Colonic mucosa (tissue), 4 donors: ENCODE measurements around the gene NSMF. TPM values are rescaled to one million over a fixed set of nuclear protein-coding genes. Genes with fewer than 3 reads are reported as not detected.
A peak's percentile ranks its signal among the peaks of the same experiment; 100 is the strongest.

ENCODE experiments used
- DNase-seq: peaks from one replicate; pipeline ENCODE4 v3.0.0-alpha.2; 2020
- H3K27ac ChIP-seq: fragments of 200-600 bp; one replicate; pipeline ENCODE4 v1.8.0; 2021
- H3K27me3 ChIP-seq: fragments of 200-600 bp; one replicate; pipeline ENCODE4 v1.8.0; 2021
- H3K36me3 ChIP-seq: fragments of 200-600 bp; one replicate; pipeline ENCODE4 v1.8.0; 2021
- H3K4me1 ChIP-seq: fragments of 200-600 bp; one replicate; pipeline ENCODE4 v1.8.0; 2021; ENCODE audit warnings: mild to moderate bottlenecking
- H3K4me3 ChIP-seq: fragments of 200-600 bp; one replicate; pipeline ENCODE4 v1.8.0; 2021
- H3K9ac ChIP-seq, 2 donors: one replicate each; pipeline ENCODE4 v1.7.0; 2013; ENCODE audit warnings: control low read depth in 2 of 2, low read depth in 2 of 2, low read length in 2 of 2
- H3K9me3 ChIP-seq: fragments of 200-600 bp; one replicate; pipeline ENCODE4 v1.8.0; 2021
- CTCF ChIP-seq: fragments of 200-600 bp; IDR thresholded peaks from one replicate; pipeline ENCODE4 v1.8.0; 2022; ENCODE audit warnings: antibody characterized with exemption, mild to moderate bottlenecking
- intact Hi-C: fragments of 100-400 bp; cut with DNase I; formaldehyde crosslinking; loops from one replicate; pipeline ENCODE4 v1.14.1; 2022
- total RNA-seq, 2 donors: library from RNA; stranded (reverse); fragmentation: NEBNext Ultra II Directional in 1 of 2; extraction: Animal tissue kit (Norgen Biotek cat#: 25700) in 1 of 2; gene quantifications; one replicate each; pipeline ENCODE4 v1.2.1, GENCODE V29; 2021
- donor health status: healthy.
- donor health status: DM: no; HTN: no; CAD: no.
- donor health status: DM: no; HTN: no; CAD: no.

NSMF gene
- total RNA-seq, 2 donors from 2014 or later, result 33.7 to 47.8 TPM

DNA sequence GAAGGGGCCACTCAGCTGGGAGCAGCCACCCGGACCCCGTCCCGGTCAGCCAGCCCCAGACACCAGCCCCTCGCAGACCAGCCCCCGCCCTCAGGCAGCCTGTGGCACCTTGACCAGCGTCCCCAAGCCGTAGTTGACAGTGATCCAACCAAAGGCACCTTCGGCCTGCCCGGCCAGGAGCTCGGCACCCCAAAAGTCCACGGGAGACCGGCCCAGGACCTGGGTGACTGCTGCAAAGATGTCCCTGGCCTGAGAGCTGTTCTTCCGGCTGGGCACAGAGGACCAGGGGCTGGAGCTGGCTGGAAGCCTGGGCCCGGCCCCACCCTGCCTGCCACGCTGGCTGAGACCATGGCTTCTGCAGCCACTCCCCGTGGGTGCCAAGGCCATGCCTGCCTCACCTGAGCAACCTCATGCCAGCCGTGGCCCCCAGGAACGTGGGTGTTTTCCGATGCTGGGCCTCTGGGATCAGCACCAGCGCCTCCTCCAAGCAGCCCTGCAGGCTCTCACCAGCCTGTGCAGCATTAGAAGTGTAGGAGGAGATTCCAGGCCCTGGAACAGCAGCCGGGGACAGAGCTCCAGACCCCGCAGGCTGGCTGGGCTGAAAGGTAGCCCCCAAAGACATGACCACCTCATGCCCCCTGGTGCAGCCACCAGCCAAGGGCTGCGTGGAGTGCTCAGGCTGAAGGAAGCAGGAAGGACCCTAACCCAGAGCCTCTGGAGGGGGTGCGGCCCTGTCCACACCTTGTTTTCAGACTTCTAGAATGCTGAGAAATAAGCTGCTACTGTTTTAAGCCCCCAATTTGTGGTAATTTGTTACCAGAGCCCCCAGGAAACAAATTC is 22.2 kb downstream of the NSMF start:
- peak; percentile 68 for DNase-seq
- no peaks in the 10 kb centered on the region for H3K27me3 ChIP-seq
- intact Hi-C loops, result no loop called here
- H3K9ac ChIP-seq, result peak overlapping the region; percentile 60 to 63
- peak overlapping the region; percentile 44 for H3K27ac ChIP-seq
- peaks cover 16% of the 10 kb centered on the region for H3K4me1 ChIP-seq
- H3K4me3 ChIP-seq, result peak overlapping the region; percentile 22
- TF ChIP-seq CTCF, result no peak
- no peaks in the 10 kb centered on the region for H3K36me3 ChIP-seq
- no peaks in the 10 kb centered on the region for H3K9me3 ChIP-seq

- Histone ChIP-seq H3K4me1 (peaks cover 16% of the 10 kb centered on the region), H3K27me3 (no peaks in the 10 kb centered on the region), H3K36me3 (no peaks in the 10 kb centered on the region), H3K9ac (peak overlapping the region; percentile 60 to 63), H3K9me3 (no peaks in the 10 kb centered on the region), H3K4me3 (peak overlapping the region; percentile 22), H3K27ac (peak overlapping the region; percentile 44)
- peak; percentile 87 for DNase-seq
- TF ChIP-seq CTCF, result no peak
- intact Hi-C loops, result no loop called here
These were observed 23.0 kb downstream of the NSMF start for GRCh38 chr9:137435980-137436760.

DNA sequence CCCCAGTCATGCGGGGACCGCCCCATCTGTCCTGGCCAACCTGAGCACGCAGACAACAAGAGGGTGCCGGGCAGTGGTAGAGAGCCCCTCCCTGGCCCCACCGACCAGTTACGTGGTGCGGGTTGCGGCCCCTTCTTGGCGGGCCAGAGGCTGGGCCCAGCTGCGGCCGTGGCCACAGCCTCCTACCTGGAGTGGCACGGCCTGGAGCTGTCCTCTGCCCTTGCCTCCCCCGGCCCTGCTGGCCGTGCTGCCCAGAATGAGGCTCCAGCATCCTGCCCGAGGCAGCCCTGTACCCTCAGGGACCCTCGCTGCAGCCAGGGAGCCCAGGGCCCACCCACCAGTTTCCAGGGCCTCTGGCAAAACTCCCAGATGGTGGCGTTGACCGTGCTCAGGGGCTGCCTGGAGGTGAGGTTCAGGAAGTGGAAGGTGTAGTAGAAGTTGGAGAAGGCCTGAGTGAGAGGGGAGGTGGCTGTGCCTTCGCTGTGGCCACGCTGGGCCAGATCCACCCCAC is 23.7 kb downstream of the NSMF start:
- Histone ChIP-seq H3K9me3 (no peaks in the 10 kb centered on the region), H3K4me1 (peaks cover 16% of the 10 kb centered on the region), H3K4me3 (no peak overlapping the region), H3K27ac (peak overlapping the region; percentile 44), H3K36me3 (no peaks in the 10 kb centered on the region), H3K27me3 (no peaks in the 10 kb centered on the region), H3K9ac (peak overlapping the region; percentile 60 to 63)
- intact Hi-C loops, result no loop called here
- no peak for DNase-seq
- no peak for TF ChIP-seq CTCF

DNA sequence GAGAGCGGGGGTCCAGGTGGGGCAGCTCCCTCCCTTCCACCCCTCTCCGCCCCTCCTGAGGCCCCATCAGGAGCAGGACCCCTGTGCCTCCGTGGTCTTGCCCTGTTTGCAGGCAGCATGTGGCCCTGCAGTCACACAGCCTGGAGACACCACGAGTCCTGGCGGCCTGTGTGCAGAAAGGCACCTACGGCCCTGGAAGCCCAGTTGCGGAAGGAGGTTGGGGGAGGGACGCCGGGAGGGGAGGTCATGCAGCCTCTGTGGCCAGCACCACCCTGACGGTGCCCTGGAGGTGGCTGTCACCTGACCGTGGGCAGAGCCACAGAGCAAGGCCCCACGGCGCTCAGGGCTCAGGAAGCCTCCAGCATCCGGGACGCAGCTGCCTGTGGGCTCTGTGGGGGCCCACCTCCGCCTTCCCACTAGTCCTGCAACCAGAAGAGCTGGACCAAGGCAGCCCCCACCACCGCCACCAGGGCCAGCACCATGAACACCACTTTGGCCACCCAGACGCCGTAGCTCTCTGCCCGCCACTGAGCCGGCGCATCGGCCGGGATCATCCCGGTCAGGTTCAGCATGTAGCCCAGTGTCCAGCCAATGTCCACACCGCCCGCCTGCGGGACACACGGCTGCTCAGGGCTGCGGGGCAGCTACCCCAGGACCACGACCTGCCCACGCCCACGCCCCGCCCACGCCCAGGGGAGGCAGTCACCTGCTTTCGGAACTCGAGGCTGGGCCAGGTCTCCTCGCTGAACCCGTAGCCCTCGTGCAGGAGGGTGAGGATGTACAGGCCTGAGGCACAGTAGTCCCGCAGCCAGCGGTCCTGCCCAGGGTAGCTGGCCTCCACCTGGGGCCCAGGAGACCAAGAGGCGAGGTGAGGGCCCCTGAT is 24.4 kb downstream of the NSMF start:
- Histone ChIP-seq H3K27ac (no peak overlapping the region), H3K9ac (no peak overlapping the region), H3K27me3 (no peaks in the 10 kb centered on the region), H3K4me1 (peaks cover 16% of the 10 kb centered on the region), H3K4me3 (no peak overlapping the region), H3K36me3 (no peaks in the 10 kb centered on the region), H3K9me3 (no peaks in the 10 kb centered on the region)
- intact Hi-C loops, result no loop called here
- no peak for TF ChIP-seq CTCF
- no peak for DNase-seq
